Measurements from ENCODE around the gene MAGI3.
"Not testable (repeated sequence)": the region's sequence is repeated elsewhere in the genome, so short reads cannot be mapped to it uniquely, and the experiment has no call there.

Gene MAGI3

GRCh38 chr1:113579256-113580018 lies 189.1 kb downstream of the MAGI3 start:
- no peak overlapping the region for H3K4me3 ChIP-seq (ENCODE audit: low read depth, low read length)
- H3K4me1 ChIP-seq (ENCODE audit: control insufficient read depth, insufficient read depth, low read length), result peaks cover 3% of the 10 kb centered on the region; the same call in 1 of the 2 replicates
- H3K9me3 ChIP-seq (ENCODE audit: control insufficient read depth, insufficient read depth, low read depth, low read length), result no peaks in the 10 kb centered on the region; the same call in 1 of the 2 replicates
- no peak overlapping the region for H3K27ac ChIP-seq (ENCODE audit: low read depth, low read length)
- H3K36me3 ChIP-seq (ENCODE audit: control insufficient read depth, insufficient read depth, low read length), result no peaks in the 10 kb centered on the region
- no peaks in the 10 kb centered on the region for H3K27me3 ChIP-seq (ENCODE audit: control insufficient read depth, insufficient read depth, low read length)
- no peak overlapping the region for H3K9ac ChIP-seq (ENCODE audit: low read length)

GRCh38 chr1:113581323-113581722 lies 191.0 kb downstream of the MAGI3 start:
- no peaks in the 10 kb centered on the region for H3K4me1 ChIP-seq (ENCODE audit: control insufficient read depth, insufficient read depth, low read length)
- no peak overlapping the region for H3K4me3 ChIP-seq (ENCODE audit: low read depth, low read length)
- H3K9ac ChIP-seq (ENCODE audit: low read length), result no peak overlapping the region
- no peaks in the 10 kb centered on the region for H3K36me3 ChIP-seq (ENCODE audit: control insufficient read depth, insufficient read depth, low read length)
- H3K27ac ChIP-seq (ENCODE audit: low read depth, low read length), result no peak overlapping the region
- no peaks in the 10 kb centered on the region for H3K27me3 ChIP-seq (ENCODE audit: control insufficient read depth, insufficient read depth, low read length)
- no peaks in the 10 kb centered on the region; the same call in 1 of the 2 replicates for H3K9me3 ChIP-seq (ENCODE audit: control insufficient read depth, insufficient read depth, low read depth, low read length)

- H3K36me3 ChIP-seq (ENCODE audit: control insufficient read depth, insufficient read depth, low read length), result no peaks in the 10 kb centered on the region
- H3K27ac ChIP-seq (ENCODE audit: low read depth, low read length), result no peak overlapping the region
- no peaks in the 10 kb centered on the region for H3K27me3 ChIP-seq (ENCODE audit: control insufficient read depth, insufficient read depth, low read length)
- no peaks in the 10 kb centered on the region for H3K9me3 ChIP-seq (ENCODE audit: control insufficient read depth, insufficient read depth, low read depth, low read length)
- H3K4me1 ChIP-seq (ENCODE audit: control insufficient read depth, insufficient read depth, low read length), result no peaks in the 10 kb centered on the region
- H3K9ac ChIP-seq (ENCODE audit: low read length), result no peak overlapping the region
- no peak overlapping the region for H3K4me3 ChIP-seq (ENCODE audit: low read depth, low read length)
Observed at GRCh38 chr1:113582084-113582483, 191.8 kb downstream of the MAGI3 start.

GRCh38 chr1:113587475-113587874 lies 197.2 kb downstream of the MAGI3 start:
- no peaks in the 10 kb centered on the region for H3K4me1 ChIP-seq (ENCODE audit: control insufficient read depth, insufficient read depth, low read length)
- H3K27me3 ChIP-seq (ENCODE audit: control insufficient read depth, insufficient read depth, low read length), result no peaks in the 10 kb centered on the region
- H3K4me3 ChIP-seq (ENCODE audit: low read depth, low read length), result no peak overlapping the region
- no peak overlapping the region for H3K27ac ChIP-seq (ENCODE audit: low read depth, low read length)
- no peak overlapping the region for H3K9ac ChIP-seq (ENCODE audit: low read length)
- no peaks in the 10 kb centered on the region for H3K36me3 ChIP-seq (ENCODE audit: control insufficient read depth, insufficient read depth, low read length)
- H3K9me3 ChIP-seq (ENCODE audit: control insufficient read depth, insufficient read depth, low read depth, low read length), result no peaks in the 10 kb centered on the region

GRCh38 chr1:113592230-113592629 lies 201.9 kb downstream of the MAGI3 start:
- H3K9ac ChIP-seq (ENCODE audit: low read length), result no peak overlapping the region
- no peaks in the 10 kb centered on the region; the same call in 1 of the 2 replicates for H3K9me3 ChIP-seq (ENCODE audit: control insufficient read depth, insufficient read depth, low read depth, low read length)
- no peak overlapping the region for H3K4me3 ChIP-seq (ENCODE audit: low read depth, low read length)
- peaks cover 6% of the 10 kb centered on the region; the same call in 1 of the 2 replicates for H3K36me3 ChIP-seq (ENCODE audit: control insufficient read depth, insufficient read depth, low read length)
- H3K27ac ChIP-seq (ENCODE audit: low read depth, low read length), result no peak overlapping the region
- H3K4me1 ChIP-seq (ENCODE audit: control insufficient read depth, insufficient read depth, low read length), result no peaks in the 10 kb centered on the region
- no peaks in the 10 kb centered on the region for H3K27me3 ChIP-seq (ENCODE audit: control insufficient read depth, insufficient read depth, low read length)

GRCh38 chr1:113593550-113594297 lies 203.4 kb downstream of the MAGI3 start:
- Histone ChIP-seq H3K9ac (ENCODE audit: low read length) (no peak overlapping the region), H3K36me3 (ENCODE audit: control insufficient read depth, insufficient read depth, low read length) (peaks cover 11% of the 10 kb centered on the region; the same call in 1 of the 2 replicates), H3K27me3 (ENCODE audit: control insufficient read depth, insufficient read depth, low read length) (no peaks in the 10 kb centered on the region), H3K27ac (ENCODE audit: low read depth, low read length) (no peak overlapping the region), H3K9me3 (ENCODE audit: control insufficient read depth, insufficient read depth, low read depth, low read length) (no peaks in the 10 kb centered on the region; the same call in 1 of the 2 replicates), H3K4me1 (ENCODE audit: control insufficient read depth, insufficient read depth, low read length) (no peaks in the 10 kb centered on the region), H3K4me3 (ENCODE audit: low read depth, low read length) (no peak overlapping the region)

- H3K27me3 ChIP-seq (ENCODE audit: control insufficient read depth, insufficient read depth, low read length); H3K4me3 ChIP-seq (ENCODE audit: low read depth, low read length); H3K4me1 ChIP-seq (ENCODE audit: control insufficient read depth, insufficient read depth, low read length); H3K9ac ChIP-seq (ENCODE audit: low read length); H3K27ac ChIP-seq (ENCODE audit: low read depth, low read length); H3K9me3 ChIP-seq (ENCODE audit: control insufficient read depth, insufficient read depth, low read depth, low read length); H3K36me3 ChIP-seq (ENCODE audit: control insufficient read depth, insufficient read depth, low read length): not testable (repeated sequence)
Observed at GRCh38 chr1:113604466-113604865, 214.2 kb downstream of the MAGI3 start.

- Histone ChIP-seq H3K4me3 (ENCODE audit: low read depth, low read length) (no peak overlapping the region), H3K36me3 (ENCODE audit: control insufficient read depth, insufficient read depth, low read length) (no peaks in the 10 kb centered on the region), H3K9ac (ENCODE audit: low read length) (no peak overlapping the region), H3K27ac (ENCODE audit: low read depth, low read length) (no peak overlapping the region), H3K9me3 (ENCODE audit: control insufficient read depth, insufficient read depth, low read depth, low read length) (no peaks in the 10 kb centered on the region), H3K27me3 (ENCODE audit: control insufficient read depth, insufficient read depth, low read length) (no peaks in the 10 kb centered on the region), H3K4me1 (ENCODE audit: control insufficient read depth, insufficient read depth, low read length) (no peaks in the 10 kb centered on the region)
Observed at GRCh38 chr1:113605146-113605545, 214.8 kb downstream of the MAGI3 start.

GRCh38 chr1:113608399-113608798 lies 218.1 kb downstream of the MAGI3 start:
- H3K36me3 ChIP-seq (ENCODE audit: control insufficient read depth, insufficient read depth, low read length), result no peaks in the 10 kb centered on the region
- no peak overlapping the region for H3K27ac ChIP-seq (ENCODE audit: low read depth, low read length)
- no peaks in the 10 kb centered on the region for H3K27me3 ChIP-seq (ENCODE audit: control insufficient read depth, insufficient read depth, low read length)
- H3K9me3 ChIP-seq (ENCODE audit: control insufficient read depth, insufficient read depth, low read depth, low read length), result no peaks in the 10 kb centered on the region
- no peak overlapping the region for H3K9ac ChIP-seq (ENCODE audit: low read length)
- H3K4me3 ChIP-seq (ENCODE audit: low read depth, low read length), result no peak overlapping the region
- no peaks in the 10 kb centered on the region for H3K4me1 ChIP-seq (ENCODE audit: control insufficient read depth, insufficient read depth, low read length)

GRCh38 chr1:113610372-113610771 lies 220.1 kb downstream of the MAGI3 start:
- H3K4me3 ChIP-seq (ENCODE audit: low read depth, low read length), result no peak overlapping the region
- H3K9me3 ChIP-seq (ENCODE audit: control insufficient read depth, insufficient read depth, low read depth, low read length), result no peaks in the 10 kb centered on the region
- peaks cover 4% of the 10 kb centered on the region; the same call in 1 of the 2 replicates for H3K4me1 ChIP-seq (ENCODE audit: control insufficient read depth, insufficient read depth, low read length)
- H3K27me3 ChIP-seq (ENCODE audit: control insufficient read depth, insufficient read depth, low read length), result no peaks in the 10 kb centered on the region
- no peaks in the 10 kb centered on the region for H3K36me3 ChIP-seq (ENCODE audit: control insufficient read depth, insufficient read depth, low read length)
- H3K27ac ChIP-seq (ENCODE audit: low read depth, low read length), result no peak overlapping the region
- no peak overlapping the region for H3K9ac ChIP-seq (ENCODE audit: low read length)

GRCh38 chr1:113615425-113615824 lies 225.1 kb downstream of the MAGI3 start:
- H3K9ac ChIP-seq (ENCODE audit: low read length), result no peak overlapping the region
- H3K9me3 ChIP-seq (ENCODE audit: control insufficient read depth, insufficient read depth, low read depth, low read length), result no peaks in the 10 kb centered on the region
- peaks cover 10% of the 10 kb centered on the region; the same call in 1 of the 2 replicates for H3K4me1 ChIP-seq (ENCODE audit: control insufficient read depth, insufficient read depth, low read length)
- no peaks in the 10 kb centered on the region for H3K36me3 ChIP-seq (ENCODE audit: control insufficient read depth, insufficient read depth, low read length)
- no peak overlapping the region for H3K4me3 ChIP-seq (ENCODE audit: low read depth, low read length)
- no peaks in the 10 kb centered on the region for H3K27me3 ChIP-seq (ENCODE audit: control insufficient read depth, insufficient read depth, low read length)
- H3K27ac ChIP-seq (ENCODE audit: low read depth, low read length), result 0 out of 2 replicates have a peak overlapping the region, but pooled peaks have one; percentile 26
